Activated CD4-positive, alpha-beta T cell treated with anti-CD3 and anti-CD28 coated beads, Interleukin-2, Interleukin-4, amounts not matched to agents 100 ng/mL and 50 ng/mL, durations not matched to agents 16 hours and 8 hours (primary cell): ENCODE measurements around the gene MSRB1.
A peak's percentile ranks its signal among the peaks of the same experiment; 100 is the strongest.
"Not testable (repeated sequence)": the region's sequence is repeated elsewhere in the genome, so short reads cannot be mapped to it uniquely, and the experiment has no call there.

Experiments used
- DNase-seq: peaks from one replicate; pipeline ENCODE4 v3.0.0-alpha.2; 2020; ENCODE audit warnings: low spot score

Gene MSRB1

DNA sequence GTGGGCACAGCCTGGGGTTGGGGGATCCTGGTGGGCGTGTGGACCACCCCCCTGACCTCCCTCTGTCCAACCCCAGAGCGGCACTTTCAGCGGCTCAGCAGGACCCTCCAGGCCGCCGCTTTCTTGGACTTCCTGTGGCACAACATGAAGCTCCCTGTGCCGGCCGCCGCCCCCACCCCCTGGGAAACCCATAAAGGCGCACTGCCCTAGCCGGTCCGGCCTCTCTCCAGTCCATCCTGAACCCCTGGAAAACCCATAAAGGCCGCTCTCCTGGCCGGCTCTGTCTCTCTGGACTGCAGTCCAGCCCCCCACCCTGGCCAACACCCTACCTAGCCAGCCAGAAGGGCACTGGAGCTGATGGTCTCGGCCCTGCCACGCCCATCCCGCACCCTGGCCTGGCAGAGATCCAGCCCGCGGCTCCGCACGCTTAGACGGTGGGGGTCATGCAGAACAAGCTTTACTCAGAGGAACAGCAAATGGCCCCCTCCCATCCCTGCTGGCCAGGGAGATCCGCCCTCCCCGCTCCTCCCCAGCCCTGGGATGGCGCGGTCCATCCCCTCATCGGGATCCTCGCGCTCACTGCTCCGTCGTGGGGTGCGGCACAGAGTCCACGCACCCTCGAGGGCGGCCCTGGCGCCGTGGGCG, 35.6 kb upstream of the MSRB1 start:
- DNase-seq, result no peak

GRCh38 chr16:1977875-1978268, 34.9 kb upstream of the MSRB1 start:
- no peak for DNase-seq

DNA sequence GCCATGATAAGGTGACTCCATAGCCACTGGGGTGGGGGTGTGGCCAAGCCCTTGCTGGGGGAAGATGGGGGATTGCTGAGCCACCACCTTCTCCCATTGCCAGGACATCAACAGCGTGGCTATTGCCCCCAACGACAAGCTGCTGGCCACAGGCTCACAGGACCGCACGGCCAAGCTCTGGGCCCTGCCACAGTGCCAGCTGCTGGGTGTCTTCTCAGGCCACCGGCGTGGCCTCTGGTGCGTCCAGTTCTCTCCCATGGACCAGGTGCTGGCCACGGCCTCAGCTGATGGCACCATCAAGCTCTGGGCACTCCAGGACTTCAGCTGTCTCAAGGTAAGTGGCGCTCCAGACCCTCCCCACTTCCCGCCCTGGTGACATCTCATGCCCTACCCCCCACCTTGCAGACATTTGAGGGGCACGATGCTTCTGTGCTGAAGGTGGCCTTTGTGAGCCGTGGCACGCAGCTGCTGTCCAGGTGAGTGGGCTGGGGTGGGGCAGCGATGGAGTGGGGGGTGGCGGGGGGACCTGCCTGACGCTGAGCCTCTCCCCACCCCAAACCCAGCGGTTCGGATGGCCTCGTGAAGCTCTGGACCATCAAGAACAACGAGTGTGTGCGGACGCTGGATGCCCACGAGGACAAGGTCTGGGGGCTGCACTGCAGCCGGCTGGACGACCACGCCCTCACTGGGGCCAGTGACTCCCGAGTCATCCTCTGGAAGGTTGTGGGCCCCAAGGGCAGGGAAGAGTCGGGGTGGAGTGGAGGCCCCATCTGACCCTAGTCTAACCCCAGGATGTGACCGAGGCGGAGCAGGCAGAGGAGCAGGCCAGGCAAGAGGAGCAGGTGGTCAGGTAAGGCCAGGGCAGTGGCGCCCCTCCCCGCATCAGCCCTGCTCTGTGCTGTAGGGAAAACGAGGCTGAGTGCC, 34.2 kb upstream of the MSRB1 start:
- no peak for DNase-seq

GRCh38 chr16:1976216-1976520, 33.2 kb upstream of the MSRB1 start:
- DNase-seq, result no peak

DNA sequence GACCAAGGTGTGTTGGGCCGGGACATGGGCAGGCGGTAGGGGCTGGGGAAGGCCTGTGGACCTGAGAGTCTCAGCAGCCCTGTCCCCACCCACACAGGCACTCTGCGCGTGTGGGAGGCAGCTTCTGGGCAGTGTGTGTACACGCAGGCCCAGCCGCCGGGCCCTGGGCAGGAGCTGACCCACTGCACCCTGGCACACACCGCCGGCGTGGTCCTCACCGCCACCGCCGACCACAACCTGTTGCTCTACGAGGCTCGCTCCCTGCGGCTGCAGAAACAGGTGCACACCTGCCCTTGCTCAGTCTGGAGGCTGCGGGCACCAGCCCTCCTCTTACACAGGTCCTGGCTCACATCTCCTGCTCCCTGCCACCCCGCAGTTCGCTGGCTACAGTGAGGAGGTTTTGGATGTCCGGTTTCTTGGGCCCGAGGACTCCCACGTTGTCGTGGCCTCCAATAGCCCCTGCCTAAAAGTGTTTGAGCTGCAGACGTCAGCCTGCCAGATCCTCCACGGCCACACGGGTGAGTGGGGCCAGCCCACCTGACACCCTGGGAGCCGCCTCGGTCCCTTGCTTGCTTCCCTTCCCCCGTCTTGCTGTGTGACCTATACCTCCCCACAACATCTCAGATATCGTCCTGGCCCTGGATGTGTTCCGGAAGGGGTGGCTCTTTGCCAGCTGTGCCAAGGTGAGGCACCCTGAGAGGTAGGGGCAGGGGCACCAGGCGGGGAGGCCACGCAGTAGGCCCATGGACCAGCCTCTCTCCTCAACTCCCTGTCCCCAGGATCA, 32.6 kb upstream of the MSRB1 start:
- no peak for DNase-seq

GRCh38 chr16:1974157-1975070, 31.4 kb upstream of the MSRB1 start:
- DNase-seq, result no peak

DNA sequence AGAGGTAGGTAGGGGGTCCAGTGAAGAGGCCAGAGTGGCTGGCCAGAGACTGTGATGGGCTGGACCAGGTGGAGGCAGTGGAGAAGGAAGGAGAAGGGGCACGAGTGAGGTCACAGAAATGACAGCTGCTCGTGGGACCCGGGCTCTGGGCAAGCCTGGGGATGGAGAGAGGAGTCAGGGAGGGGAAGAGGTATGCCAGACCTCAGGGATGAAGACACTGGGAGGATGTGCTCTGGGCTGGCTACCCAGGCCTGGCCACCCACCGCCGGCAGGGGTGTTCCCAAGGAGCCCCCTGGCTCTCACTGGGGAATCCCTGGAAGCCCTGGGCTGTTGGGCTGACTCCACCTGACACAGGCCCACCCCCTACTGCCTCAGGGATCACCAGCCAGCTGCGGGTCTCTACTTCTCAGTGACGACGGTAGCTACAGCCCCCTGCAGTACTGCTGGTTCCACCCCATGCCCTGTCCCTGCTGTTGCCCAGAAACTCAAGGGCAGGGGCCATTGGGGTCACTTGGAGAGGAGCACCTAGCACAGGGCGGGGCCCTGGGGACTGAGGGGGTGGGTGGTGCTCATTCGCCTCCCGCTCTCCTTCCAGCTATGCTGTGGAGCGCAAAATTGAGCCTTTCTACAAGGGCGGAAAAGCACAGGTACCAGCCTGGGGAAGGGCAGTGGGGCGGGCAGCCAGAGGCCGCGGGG, 30.6 kb upstream of the MSRB1 start:
- no peak for DNase-seq

- DNase-seq, result no peak
Observed at GRCh38 chr16:1972490-1972877, 29.5 kb upstream of the MSRB1 start.

- peak; percentile 97 for DNase-seq
Observed at GRCh38 chr16:1971796-1972489, 28.9 kb upstream of the MSRB1 start, which contains the start of gene TBL3. Gene TBL3 (plus strand): TSS chr16:1972053. CDS start chr16:1972165, 112 bp downstream.

GRCh38 chr16:1968146-1968953, 25.4 kb upstream of the MSRB1 start:
- no peak for DNase-seq

DNA sequence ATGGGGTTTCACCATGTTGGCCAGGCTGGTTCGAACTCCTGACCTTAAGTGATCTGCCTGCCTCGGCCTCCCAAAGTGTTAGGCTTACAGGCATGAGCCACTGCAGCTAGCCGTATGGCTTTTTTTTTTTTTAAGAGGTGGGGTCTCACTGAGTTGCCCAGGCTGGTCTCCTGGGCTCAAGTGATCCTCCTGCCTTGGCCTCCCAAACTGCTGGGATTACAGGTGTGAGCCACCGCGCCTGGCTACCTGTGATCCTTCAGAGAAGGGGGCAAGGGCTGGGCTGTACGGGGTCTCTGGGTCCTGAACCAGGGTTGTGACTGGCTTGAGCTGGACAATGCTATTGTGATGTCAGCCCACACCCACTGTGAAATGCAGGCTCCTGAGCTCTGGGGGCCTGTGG, 23.5 kb upstream of the MSRB1 start, which contains the start of gene RNF151:
Gene RNF151, plus strand, starts transcription at position 397 of the 400 bp plus-strand sequence. CDS start 26 bp downstream, outside the sequence.
- DNase-seq, result no peak

DNA sequence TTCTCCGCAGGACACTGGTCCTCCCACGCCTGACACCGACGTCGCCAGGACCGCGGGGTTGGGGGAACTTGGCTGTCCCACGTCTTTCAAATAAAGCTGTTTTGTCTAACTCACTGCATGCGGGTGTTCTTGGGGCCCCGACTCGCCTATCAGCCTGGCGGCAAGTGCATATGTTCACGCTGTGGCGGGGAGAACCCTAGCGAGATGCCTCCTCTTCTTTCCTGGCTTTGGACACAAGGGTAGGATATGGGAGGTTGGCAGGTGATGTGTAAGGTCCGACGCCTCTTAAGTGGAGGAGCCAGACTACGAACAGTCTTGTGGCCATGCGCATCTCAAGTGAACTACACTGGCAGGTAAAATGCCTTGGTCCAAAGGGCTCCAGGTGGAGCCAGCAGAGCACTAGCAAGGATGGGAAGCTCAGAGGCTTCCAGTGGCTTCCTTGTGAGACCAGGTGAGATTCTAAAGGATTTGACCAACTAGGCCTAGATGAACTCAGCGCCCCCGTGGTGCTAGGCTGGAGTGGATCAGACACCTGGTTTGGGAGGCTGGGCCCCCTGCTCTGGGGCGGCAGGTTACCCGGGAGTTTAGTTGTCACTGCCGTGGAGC, 22.5 kb upstream of the MSRB1 start:
- no peak for DNase-seq

DNA sequence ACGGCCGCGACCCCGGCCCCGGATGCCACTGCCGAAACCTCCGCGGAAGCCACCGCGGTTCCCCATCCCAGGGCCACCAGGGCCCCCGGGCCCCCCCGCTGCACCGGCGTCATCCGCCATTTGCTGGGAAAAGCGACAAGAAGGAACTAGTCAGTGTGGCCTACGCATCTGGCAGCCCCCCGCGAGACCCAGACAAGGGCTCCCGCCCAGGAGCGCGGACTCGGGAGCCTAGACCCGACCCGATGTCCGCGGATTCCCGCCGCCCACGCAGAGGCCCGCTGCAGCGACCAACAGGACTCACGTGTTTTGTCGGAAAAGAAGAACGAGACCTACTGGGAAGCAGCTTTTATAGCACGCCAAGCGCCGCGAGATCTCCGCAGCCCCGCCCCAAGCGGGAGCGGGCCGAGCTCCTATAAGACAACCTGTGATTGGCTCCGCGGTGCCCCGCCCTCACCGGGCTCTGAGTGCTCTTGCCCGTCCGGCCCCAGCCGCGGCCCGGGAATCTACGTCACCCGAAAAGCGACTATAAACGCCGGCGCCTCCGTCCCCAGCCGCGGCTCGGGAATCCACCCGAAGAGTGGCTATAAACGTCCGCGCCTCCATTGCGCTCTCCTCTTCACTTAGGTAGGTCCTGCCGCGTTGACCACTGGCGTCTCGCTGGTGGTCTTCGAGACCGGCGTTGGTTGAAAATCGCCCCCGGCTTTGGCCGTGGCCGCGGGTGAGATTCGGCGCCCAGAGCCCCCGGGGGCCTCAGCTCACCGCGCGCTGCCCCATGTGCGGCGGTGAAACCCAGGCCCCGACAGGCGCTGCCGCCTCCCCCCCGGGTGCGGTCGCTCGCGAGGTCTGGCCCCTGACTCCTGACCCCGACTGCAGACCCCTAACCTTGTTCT, 21.8 kb upstream of the MSRB1 start, which contains the start of gene RPS2:
Gene RPS2, minus strand, starts transcription at position 321 of the 890 bp plus-strand sequence. Its CDS starts 201 bp downstream, at position 120.
- DNase-seq, result peak; percentile 99

DNA sequence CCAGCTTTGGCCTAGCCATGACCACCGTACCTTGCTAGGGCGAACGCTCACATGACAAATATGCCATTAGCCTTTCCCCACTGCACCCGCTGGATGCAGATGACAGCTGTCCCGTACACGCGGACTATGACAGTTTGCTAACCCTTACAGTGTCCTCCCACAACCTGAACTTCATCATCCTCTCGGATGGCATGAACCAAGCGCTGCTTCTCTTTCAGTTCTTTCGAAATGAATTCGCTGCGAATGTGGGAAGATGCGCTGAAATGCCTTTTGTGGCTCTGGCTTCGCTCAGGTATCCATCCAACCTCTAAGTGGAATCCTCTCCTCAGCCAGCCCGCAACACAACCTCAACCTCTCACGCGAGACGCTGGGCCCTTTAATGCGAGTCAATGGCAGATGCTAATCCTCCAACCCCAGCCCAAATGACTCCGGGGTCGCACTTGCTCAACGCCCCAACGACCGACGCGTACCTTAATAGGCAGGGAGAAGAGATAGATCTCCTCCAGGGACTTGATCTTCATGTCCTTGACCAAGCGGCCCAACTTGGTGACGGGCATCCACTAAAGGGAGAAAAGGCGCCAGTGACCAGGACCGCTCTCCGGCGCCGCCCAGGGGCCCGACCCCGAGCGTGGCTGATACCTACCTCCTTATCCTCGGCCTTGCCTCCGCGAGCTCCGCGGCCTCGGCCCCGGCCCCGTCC, 21.0 kb upstream of the MSRB1 start:
- DNase-seq, result peak; percentile 46

DNA sequence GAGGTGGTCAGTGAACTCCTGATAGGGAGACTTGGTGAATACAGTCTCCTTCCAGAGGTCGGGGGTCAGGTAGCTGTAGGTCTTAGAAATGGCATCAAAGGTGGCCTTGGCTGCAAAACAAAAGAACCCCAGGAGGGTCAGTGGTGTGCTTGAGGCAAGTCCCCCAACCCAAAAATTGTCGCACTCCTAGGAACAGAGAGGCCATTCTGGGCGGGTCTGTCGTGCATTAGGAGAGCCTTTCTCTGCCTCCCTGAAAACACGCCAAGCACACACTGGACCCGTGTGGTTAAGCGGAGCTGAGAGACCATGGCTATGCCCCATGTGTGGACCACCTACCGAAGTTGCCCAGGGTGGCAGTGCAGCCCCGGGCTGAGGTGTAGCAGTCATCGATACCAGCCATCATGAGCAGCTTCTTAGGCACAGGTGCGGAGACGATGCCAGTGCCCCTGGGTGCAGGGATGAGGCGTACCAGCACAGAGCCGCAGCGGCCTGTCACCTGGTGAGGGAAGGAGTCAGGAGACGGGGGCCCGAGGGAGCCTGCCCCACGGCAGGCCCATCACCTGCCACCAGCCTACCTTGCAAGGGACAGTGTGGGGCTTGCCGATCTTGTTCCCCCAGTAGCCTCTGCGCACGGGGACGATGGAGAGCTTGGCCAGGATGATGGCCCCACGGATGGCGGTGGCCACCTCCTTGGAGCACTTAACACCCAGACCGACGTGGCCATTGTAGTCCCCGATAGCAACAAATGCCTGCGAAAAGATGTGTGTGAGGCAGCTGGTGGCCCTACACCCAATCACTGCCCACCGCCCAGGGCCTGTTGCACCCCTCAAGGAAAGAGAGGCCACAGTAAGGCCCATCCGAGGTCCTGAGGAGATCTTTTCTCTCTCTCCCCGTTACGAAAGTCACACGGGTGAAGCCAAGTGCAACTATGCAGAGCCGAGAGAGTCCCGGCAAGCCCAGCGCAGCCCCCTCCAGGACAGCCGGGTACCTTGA, 19.5 kb upstream of the MSRB1 start:
- not testable (repeated sequence) for DNase-seq

DNA sequence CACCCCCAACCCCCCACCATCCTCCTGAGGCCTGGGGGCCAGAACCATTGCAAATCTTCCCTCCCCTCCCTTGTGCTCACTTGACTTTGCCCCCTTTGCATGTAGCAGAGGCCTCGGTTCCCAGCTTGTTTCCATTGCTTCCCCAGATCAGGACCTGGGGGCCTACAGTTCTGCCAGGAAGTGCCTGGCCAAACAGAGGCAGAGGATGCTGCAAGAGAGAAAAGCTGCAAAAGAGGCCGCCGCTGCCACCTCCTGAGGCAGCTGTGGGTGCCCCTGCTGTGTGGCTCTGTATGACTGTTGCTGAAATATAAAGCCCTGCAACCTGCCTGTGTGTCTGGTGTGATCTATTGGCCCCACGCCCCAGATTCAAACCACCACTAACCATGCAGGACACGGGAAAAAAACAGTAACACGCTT, 18.7 kb upstream of the MSRB1 start:
- peak; percentile 54 for DNase-seq
